Progenitor cell of endocrine pancreas (in vitro differentiated cells): ENCODE results near the gene CDH13. TPM values are rescaled to one million over a fixed set of nuclear protein-coding genes. Genes with fewer than 3 reads are reported as not detected.

ENCODE experiments used
- DNase-seq: peaks from one replicate; pipeline ENCODE4 v3.0.0; 2021; ENCODE audit warnings: low spot score; ENCODE audit not compliant: unreplicated experiment
- H3K27ac Mint-ChIP-seq: 2 replicates; pipeline ENCODE4 v1.8.0; 2021; ENCODE audit warnings: mild to moderate bottlenecking, moderate library complexity, mixed read lengths
- H3K27me3 Mint-ChIP-seq: 2 replicates; pipeline ENCODE4 v1.8.0; 2021; ENCODE audit warnings: mixed read lengths
- H3K36me3 Mint-ChIP-seq: 2 replicates; pipeline ENCODE4 v1.8.0; 2022; ENCODE audit warnings: mixed read lengths; ENCODE audit not compliant: insufficient read depth
- H3K4me1 Mint-ChIP-seq: 2 replicates; pipeline ENCODE4 v1.8.0; 2021; ENCODE audit warnings: low read depth, mixed read lengths
- H3K4me3 Mint-ChIP-seq: 2 replicates; pipeline ENCODE4 v1.8.0; 2021; ENCODE audit warnings: low read depth, mild to moderate bottlenecking, moderate library complexity, mixed read lengths
- H3K9me3 Mint-ChIP-seq: 2 replicates; pipeline ENCODE4 v1.8.0; 2021; ENCODE audit warnings: low read depth, mixed read lengths
- CTCF ChIP-seq: fragments of 200-600 bp; sonication (generic); IDR thresholded peaks from one replicate; pipeline ENCODE4 v1.5.0; 2021; ENCODE audit warnings: antibody characterized with exemption, mild to moderate bottlenecking; ENCODE audit not compliant: unreplicated experiment
- total RNA-seq: library from RNA; stranded (reverse); gene quantifications from 2 replicates; pipeline ENCODE4 v1.2.1, GENCODE V29; 2021

CDH13 gene
- total RNA-seq, 1 donor from 2014 or later: 0.38 TPM

- no peak overlapping the region for H3K27ac Mint-ChIP-seq
- peaks cover 17% of the 10 kb centered on the region for H3K27me3 Mint-ChIP-seq
- no peak overlapping the region for H3K4me3 Mint-ChIP-seq
- no peaks in the 10 kb centered on the region for H3K36me3 Mint-ChIP-seq
- no peak for TF ChIP-seq CTCF
- H3K9me3 Mint-ChIP-seq: no peaks in the 10 kb centered on the region
- no peaks in the 10 kb centered on the region for H3K4me1 Mint-ChIP-seq
- DNase-seq: no peak
Measured at GRCh38 chr16:83198977-83199376, 572.2 kb downstream of the CDH13 start.

DNA sequence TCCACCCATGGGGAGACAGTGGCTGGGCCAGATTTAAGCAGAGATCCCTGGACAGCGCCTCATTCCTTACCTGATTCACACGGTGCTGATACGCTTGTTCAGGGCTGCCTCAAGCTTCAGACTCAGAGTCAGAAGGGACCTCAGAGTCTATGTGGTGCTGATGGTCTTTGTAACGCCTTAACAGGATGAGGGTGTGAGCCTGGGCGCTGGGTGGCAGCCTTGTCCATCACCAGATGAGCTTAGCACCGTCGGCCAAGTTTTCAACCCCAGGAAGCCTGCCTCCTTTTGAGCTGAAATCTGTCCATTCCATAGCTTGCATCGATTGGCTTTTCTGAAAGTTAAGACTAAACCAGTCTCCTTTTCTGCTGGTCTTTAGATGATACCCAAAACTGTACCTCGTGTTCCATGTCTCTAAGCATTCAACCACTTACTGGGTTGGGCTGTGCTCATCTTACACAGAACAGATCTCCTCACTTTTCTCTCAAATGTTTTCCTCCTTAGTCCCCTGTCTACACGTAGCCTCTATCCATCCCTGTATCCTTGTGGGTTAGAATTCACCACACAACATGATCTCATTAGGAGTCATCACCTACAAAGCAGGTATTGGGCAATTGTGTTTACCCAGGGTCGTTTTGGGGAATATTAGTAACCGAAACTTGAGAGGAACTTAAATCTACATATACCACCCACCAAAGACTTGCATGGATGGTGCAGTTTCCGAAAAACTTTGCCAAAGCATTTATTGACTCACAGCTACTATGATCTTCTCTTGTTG lies 573.4 kb downstream of the CDH13 start:
- Mint-ChIP-seq H3K4me1 (no peaks in the 10 kb centered on the region), H3K27me3 (peaks cover 14% of the 10 kb centered on the region), H3K36me3 (no peaks in the 10 kb centered on the region), H3K27ac (no peak overlapping the region), H3K4me3 (no peak overlapping the region), H3K9me3 (no peaks in the 10 kb centered on the region)
- no peak for DNase-seq
- peak; percentile 25 for TF ChIP-seq CTCF

GRCh38 chr16:83201748-83202147 lies 575.0 kb downstream of the CDH13 start:
- Mint-ChIP-seq H3K36me3 (no peaks in the 10 kb centered on the region), H3K4me3 (no peak overlapping the region), H3K9me3 (no peaks in the 10 kb centered on the region), H3K27me3 (peaks cover 14% of the 10 kb centered on the region), H3K27ac (no peak overlapping the region), H3K4me1 (no peaks in the 10 kb centered on the region)
- TF ChIP-seq CTCF: no peak
- no peak for DNase-seq

DNA sequence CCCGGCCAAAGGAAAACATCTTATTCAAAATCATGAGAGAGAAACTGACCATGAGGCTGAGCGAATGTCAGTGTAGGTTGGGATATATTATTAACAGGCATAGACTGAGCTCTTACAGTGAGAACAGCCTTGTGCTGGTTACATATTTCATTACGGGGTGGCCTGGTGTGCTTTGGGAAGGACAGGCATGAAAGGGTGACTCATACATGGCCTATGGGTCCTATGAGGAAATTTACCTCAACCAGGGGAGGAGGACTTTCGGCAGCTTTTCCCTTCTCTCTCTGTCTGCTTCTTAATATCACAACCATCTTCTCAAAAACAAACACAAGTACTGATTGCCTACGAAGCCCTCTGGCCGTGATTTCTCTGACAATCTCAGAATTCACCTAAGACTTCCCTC lies 579.1 kb downstream of the CDH13 start:
- Mint-ChIP-seq H3K27me3 (peaks cover 2% of the 10 kb centered on the region), H3K4me1 (no peaks in the 10 kb centered on the region), H3K9me3 (no peaks in the 10 kb centered on the region), H3K36me3 (no peaks in the 10 kb centered on the region), H3K27ac (no peak overlapping the region), H3K4me3 (no peak overlapping the region)
- no peak for DNase-seq
- TF ChIP-seq CTCF: no peak

DNA sequence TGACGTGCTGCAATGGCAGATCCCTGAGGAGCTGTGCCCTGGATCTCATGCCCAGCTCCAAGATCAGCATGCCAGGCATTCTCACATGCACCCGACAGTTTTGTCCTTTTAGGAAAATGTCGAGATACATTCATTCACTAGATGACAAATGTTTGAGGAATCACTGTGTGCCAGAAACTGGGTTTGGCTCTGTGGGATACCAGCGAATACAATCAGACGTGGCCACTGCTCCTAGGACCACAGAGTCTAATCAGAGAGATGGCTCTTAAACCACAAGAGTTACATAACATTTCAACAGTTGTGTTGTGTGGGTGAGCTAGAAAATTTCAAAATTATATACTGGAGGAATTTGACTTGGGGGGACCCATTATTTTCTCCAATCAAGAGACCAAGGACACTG lies 579.7 kb downstream of the CDH13 start:
- no peak for DNase-seq
- H3K36me3 Mint-ChIP-seq: no peaks in the 10 kb centered on the region
- no peak overlapping the region for H3K27ac Mint-ChIP-seq
- H3K27me3 Mint-ChIP-seq: peaks cover 2% of the 10 kb centered on the region
- H3K4me3 Mint-ChIP-seq: no peak overlapping the region
- TF ChIP-seq CTCF: no peak
- no peaks in the 10 kb centered on the region for H3K9me3 Mint-ChIP-seq
- H3K4me1 Mint-ChIP-seq: no peaks in the 10 kb centered on the region
